Heart right ventricle (tissue), 16 donors: ENCODE measurements around the gene THSD7A. TPM values are rescaled to one million over a fixed set of nuclear protein-coding genes. Genes with fewer than 3 reads are reported as not detected.

ENCODE experiments used
- ATAC-seq, 8 donors: fragments of 200-7000 bp; cut with Tn5 transposase; one replicate each; pipeline ENCODE4 v1.9.1; 2020; ENCODE audit warnings: mild to moderate bottlenecking in 8 of 8, moderate library complexity in 8 of 8, moderate number of reproducible peaks in 1 of 8
- DNase-seq, 2 donors: peaks; one replicate each; pipeline ENCODE4 v3.0.0-alpha.2; 2020
- H3K27ac ChIP-seq, 10 donors: fragments of 200-600 bp; sonication (generic) in 2 of 10; one replicate each; pipeline versions ENCODE4 v1.5.0 to v1.8.0; 2020 to 2022; ENCODE audit warnings: mild to moderate bottlenecking in 3 of 10
- H3K27me3 ChIP-seq, 7 donors: fragments of 200-600 bp; one replicate each; pipeline ENCODE4 v1.8.0; 2021 to 2022; ENCODE audit warnings: mild to moderate bottlenecking in 2 of 7
- H3K36me3 ChIP-seq, 9 donors: fragments of 200-600 bp; sonication (generic) in 1 of 9; one replicate each; pipeline versions ENCODE4 v1.5.0 to v1.8.0; 2020 to 2022; ENCODE audit warnings: mild to moderate bottlenecking in 2 of 9
- H3K4me1 ChIP-seq, 9 donors: fragments of 200-600 bp; sonication (generic) in 1 of 9; one replicate each; pipeline versions ENCODE4 v1.5.0 to v1.8.0; 2020 to 2022; ENCODE audit warnings: mild to moderate bottlenecking in 4 of 9
- H3K4me3 ChIP-seq, 10 donors: fragments of 200-600 bp; sonication (generic) in 2 of 10; one replicate each; pipeline versions ENCODE4 v1.5.0 to v1.8.0; 2020 to 2022; ENCODE audit warnings: mild to moderate bottlenecking in 7 of 10, moderate library complexity in 2 of 10
- H3K9me3 ChIP-seq, 11 donors: fragments of 200-600 bp in 10 of 11; sonication (generic) in 2 of 11; one replicate each; pipeline versions ENCODE4 v1.5.0 to v1.8.0; 2013 to 2022; ENCODE audit warnings: mild to moderate bottlenecking in 2 of 11, control low read depth in 1 of 11, moderate library complexity in 1 of 11
- CTCF ChIP-seq, 9 donors: fragments of 200-600 bp; sonication (generic) in 2 of 9; IDR thresholded peaks; one replicate each; pipeline versions ENCODE4 v1.5.0 to v1.8.0; 2021 to 2022; ENCODE audit warnings: antibody characterized with exemption in 9 of 9, mild to moderate bottlenecking in 5 of 9, moderate library complexity in 1 of 9
- WGBS, 2 donors: extraction: QIAGEN DNeasy Blood & Tissue Kit; methylation state at CpG; one replicate each; pipeline ENCODE4 v1.1.7; 2013; ENCODE audit warnings: inconsistent platforms in 1 of 2; 5-methylcytosine and 5-hydroxymethylcytosine counted together
- intact Hi-C, 10 donors: fragments of 100-400 bp; cut with DNase I; formaldehyde crosslinking; loops; one replicate each; pipeline versions ENCODE4 v1.11.1 to v1.14.2; 2022
- polyA plus RNA-seq, 2 donors: library from polyadenylated mRNA; stranded (reverse); fragments of 200-250 nt; gene quantifications; one replicate each; pipeline ENCODE4 v1.2.3, GENCODE V29; 2013
- total RNA-seq, 10 donors: library from RNA; stranded (reverse); fragmentation: NEBNext Ultra II Directional in 3 of 10; extraction: Animal tissue kit (Norgen Biotek cat#: 25700) in 3 of 10; gene quantifications; one replicate each; pipeline versions ENCODE4 v1.2.1 to v1.2.4, GENCODE V29; 2021 to 2023
- donor health status: Arrhythmogenic right ventricular cardiomyopathy.
- donor health status: ischemic (EF 13 %, LVEDD 7.1; RV severe dilation, severe dysfunction).
- donor health status: healthy with polysubstance abuse.
- donor health status: DM: no; HTN: yes; CAD: no.
- donor health status: DM: no; HTN: no; CAD: no.
- donor health status: ischemic (EF 25% LVEDD 6.9; RV normal size, moderate dysfunction).
- donor health status: ischemic (EF 25% LVEDD 5.7; RV mildly dilated, moderate dysfunction).
- donor health status: healthy.
- donor health status: DM: yes; HTN: yes; CAD: no.
- donor health status: Ischemic cardiomyopathy.
- donor health status: ischemic (EF 35%, LVEDD 5.7; RV mildly dilated, moderate dysfunction).
- donor health status: nonischemic (EF 11% LVEDD 7.7; RV severe dilation, severe dysfunction).
- donor health status: DM: yes; HTN: yes; CAD: no.
- donor health status: PGD.
- donor health status: ischemic (EF 29% LVEDD 5.4; RV normal size, mild dysfunction).
- donor health status: nonischemic (EF 23%, LVEDD 6.1; RV moderate dilation, normal function).

The THSD7A gene
- total and polyA plus RNA-seq, 12 donors, result 0.22 to 3.4 (median 1.2) TPM

DNA sequence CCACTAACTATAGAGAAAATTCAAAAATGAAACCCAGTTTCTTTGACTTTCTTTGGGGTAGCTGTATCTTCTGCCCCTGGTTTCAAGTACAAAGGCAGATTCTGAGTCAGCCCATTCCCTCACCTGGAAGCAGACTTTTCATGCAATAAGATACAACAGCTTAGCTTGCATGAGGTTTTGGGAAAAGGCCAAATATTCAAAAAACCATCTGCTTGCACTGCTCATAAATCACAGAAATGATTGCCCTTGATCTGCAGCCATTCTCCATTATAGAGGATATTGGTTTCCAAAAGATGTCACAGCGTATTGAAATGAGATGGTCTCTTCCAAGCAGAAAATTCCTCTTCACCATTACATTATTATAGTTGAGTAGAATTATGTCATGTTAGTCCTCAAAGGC is 504.4 kb downstream of the THSD7A start:
- peaks cover 0 to 18% (median 0%) of the 10 kb centered on the region in 11 donors for H3K9me3 ChIP-seq
- no peak overlapping the region for H3K4me3 ChIP-seq
- no peak for DNase-seq
- H3K27ac ChIP-seq, result no peak overlapping the region
- no peak for ATAC-seq
- TF ChIP-seq CTCF (IDR thresholded peaks at IDR 0.05), result no peak
- WGBS, 2 donors, result 89 to 93% methylated on average over 1 of the region's 1 CpG
- H3K4me1 ChIP-seq, result no peaks in the 10 kb centered on the region
- no peaks in the 10 kb centered on the region for H3K27me3 ChIP-seq
- intact Hi-C loops, result no loop called here
- no peaks in the 10 kb centered on the region for H3K36me3 ChIP-seq
